Measurements from ENCODE around the gene NCOA6. TPM values are rescaled to one million over a fixed set of nuclear protein-coding genes. Genes with fewer than 3 reads are reported as not detected.

NCOA6 gene
- polyA plus RNA-seq, 1 donor from 2014 or later, result 13.0 TPM

DNA sequence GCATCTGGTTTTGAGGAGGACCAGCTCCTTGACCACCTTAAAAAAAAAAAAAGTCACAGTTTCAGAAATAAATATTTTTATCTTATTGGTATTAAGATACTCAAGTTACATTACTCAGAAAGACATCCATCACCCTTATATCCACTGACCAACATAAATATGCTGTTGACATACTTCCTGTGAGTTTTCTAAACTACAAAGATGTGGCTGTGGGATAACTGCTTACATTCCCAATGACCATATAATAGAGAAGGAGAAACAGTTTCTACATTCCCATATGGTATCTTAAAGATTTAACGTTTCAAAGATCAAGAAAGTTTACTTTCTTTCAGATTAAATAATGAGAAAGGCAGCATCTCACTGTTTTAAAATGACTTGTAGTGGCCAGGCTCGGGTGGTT, 75.0 kb downstream of the NCOA6 start:
- no peaks in the 10 kb centered on the region for H4K20me1 ChIP-seq (ENCODE audit: insufficient read depth)
- H3K9ac ChIP-seq (ENCODE audit: low read length), result no peak overlapping the region
- H3K36me3 ChIP-seq (ENCODE audit: insufficient read depth, low read length), result peaks cover 7% of the 10 kb centered on the region
- no peak for TF ChIP-seq EZH2 (IDR thresholded peaks at IDR 0.05; ENCODE audit: borderline replicate concordance, insufficient read depth, low read length, poor library complexity, severe bottlenecking)
- no peak for TF ChIP-seq TAF1 (IDR thresholded peaks at IDR 0.05; ENCODE audit: low read depth)
- TF ChIP-seq, protein P1, sequence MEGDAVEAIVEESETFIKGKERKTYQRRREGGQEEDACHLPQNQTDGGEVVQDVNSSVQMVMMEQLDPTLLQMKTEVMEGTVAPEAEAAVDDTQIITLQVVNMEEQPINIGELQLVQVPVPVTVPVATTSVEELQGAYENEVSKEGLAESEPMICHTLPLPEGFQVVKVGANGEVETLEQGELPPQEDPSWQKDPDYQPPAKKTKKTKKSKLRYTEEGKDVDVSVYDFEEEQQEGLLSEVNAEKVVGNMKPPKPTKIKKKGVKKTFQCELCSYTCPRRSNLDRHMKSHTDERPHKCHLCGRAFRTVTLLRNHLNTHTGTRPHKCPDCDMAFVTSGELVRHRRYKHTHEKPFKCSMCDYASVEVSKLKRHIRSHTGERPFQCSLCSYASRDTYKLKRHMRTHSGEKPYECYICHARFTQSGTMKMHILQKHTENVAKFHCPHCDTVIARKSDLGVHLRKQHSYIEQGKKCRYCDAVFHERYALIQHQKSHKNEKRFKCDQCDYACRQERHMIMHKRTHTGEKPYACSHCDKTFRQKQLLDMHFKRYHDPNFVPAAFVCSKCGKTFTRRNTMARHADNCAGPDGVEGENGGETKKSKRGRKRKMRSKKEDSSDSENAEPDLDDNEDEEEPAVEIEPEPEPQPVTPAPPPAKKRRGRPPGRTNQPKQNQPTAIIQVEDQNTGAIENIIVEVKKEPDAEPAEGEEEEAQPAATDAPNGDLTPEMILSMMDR (IDR thresholded peaks at IDR 0.05; ENCODE audit: poor library complexity, severe bottlenecking), result no peak
- no peak for TF ChIP-seq EP300 (conservative IDR thresholded peaks at IDR 0.05; ENCODE audit: poor library complexity, severe bottlenecking)
- no peak for TF ChIP-seq SMC3 (conservative IDR thresholded peaks at IDR 0.05; ENCODE audit: poor library complexity)
- TF ChIP-seq REST (IDR thresholded peaks at IDR 0.05; ENCODE audit: borderline replicate concordance), result no peak
- no peak for TF ChIP-seq RAD21 (conservative IDR thresholded peaks at IDR 0.05)
- no peak for TF ChIP-seq POLR2AphosphoS5 (IDR thresholded peaks at IDR 0.05)
- TF ChIP-seq MXI1 (conservative IDR thresholded peaks at IDR 0.05; ENCODE audit: poor library complexity, severe bottlenecking), result no peak
- no peaks in the 10 kb centered on the region for H3K79me2 ChIP-seq (replicated peaks; ENCODE audit: insufficient read depth, low read length)
- no peak overlapping the region for H3K4me3 ChIP-seq (ENCODE audit: low read length)
- no peak overlapping the region for H3K4me2 ChIP-seq (ENCODE audit: low read length)
- no peaks in the 10 kb centered on the region for H3K27me3 ChIP-seq (ENCODE audit: insufficient read depth, low read depth, low read length)
- H3F3A ChIP-seq (ENCODE audit: insufficient read depth, low read length, poor library complexity, severe bottlenecking), result no peaks in the 10 kb centered on the region
- H3K9me2 ChIP-seq (ENCODE audit: insufficient read depth, low read length), result no peaks in the 10 kb centered on the region
- no peak overlapping the region for H2AFZ ChIP-seq (ENCODE audit: low read depth, low read length)
- H3K27ac ChIP-seq (ENCODE audit: low read length), result no peak overlapping the region
- no peaks in the 10 kb centered on the region for H3K9me3 ChIP-seq (ENCODE audit: low read length)

DNA sequence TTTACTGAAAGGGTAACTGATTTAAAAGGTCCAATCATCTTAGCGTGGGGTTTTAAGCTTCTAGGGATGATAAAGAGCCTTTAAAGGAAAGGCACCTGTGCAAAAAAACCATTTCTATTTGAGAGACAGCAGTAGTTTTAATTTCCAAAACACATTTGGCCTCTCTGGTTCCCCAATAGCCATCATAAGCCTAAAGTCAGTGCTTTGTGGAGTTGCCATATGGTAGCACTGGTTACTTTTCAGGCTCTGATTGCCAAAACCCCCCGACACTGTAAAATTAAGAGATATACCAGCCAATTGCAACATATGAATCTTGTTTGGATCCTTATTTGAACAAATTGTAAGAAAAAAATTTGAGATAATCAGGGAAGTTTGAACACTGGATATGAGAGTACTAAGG, 76.7 kb downstream of the NCOA6 start:
- Histone ChIP-seq H3K9me2 (ENCODE audit: insufficient read depth, low read length) (no peaks in the 10 kb centered on the region), H3K4me2 (ENCODE audit: low read length) (no peak overlapping the region), H2AFZ (ENCODE audit: low read depth, low read length) (no peak overlapping the region), H3K4me3 (ENCODE audit: low read length) (no peak overlapping the region), H3K9me3 (ENCODE audit: low read length) (no peaks in the 10 kb centered on the region), H3K27me3 (ENCODE audit: insufficient read depth, low read depth, low read length) (no peaks in the 10 kb centered on the region), H3K9ac (ENCODE audit: low read length) (no peak overlapping the region), H4K20me1 (ENCODE audit: insufficient read depth) (no peaks in the 10 kb centered on the region), H3K27ac (ENCODE audit: low read length) (no peak overlapping the region), H3F3A (ENCODE audit: insufficient read depth, low read length, poor library complexity, severe bottlenecking) (no peaks in the 10 kb centered on the region), H3K79me2 (replicated peaks; ENCODE audit: insufficient read depth, low read length) (no peaks in the 10 kb centered on the region), H3K36me3 (ENCODE audit: insufficient read depth, low read length) (peaks cover 11% of the 10 kb centered on the region)
- no peak for TF ChIP-seq EP300 (conservative IDR thresholded peaks at IDR 0.05; ENCODE audit: poor library complexity, severe bottlenecking)
- TF ChIP-seq SMC3 (conservative IDR thresholded peaks at IDR 0.05; ENCODE audit: poor library complexity), result no peak
- TF ChIP-seq TAF1 (IDR thresholded peaks at IDR 0.05; ENCODE audit: low read depth), result no peak

DNA sequence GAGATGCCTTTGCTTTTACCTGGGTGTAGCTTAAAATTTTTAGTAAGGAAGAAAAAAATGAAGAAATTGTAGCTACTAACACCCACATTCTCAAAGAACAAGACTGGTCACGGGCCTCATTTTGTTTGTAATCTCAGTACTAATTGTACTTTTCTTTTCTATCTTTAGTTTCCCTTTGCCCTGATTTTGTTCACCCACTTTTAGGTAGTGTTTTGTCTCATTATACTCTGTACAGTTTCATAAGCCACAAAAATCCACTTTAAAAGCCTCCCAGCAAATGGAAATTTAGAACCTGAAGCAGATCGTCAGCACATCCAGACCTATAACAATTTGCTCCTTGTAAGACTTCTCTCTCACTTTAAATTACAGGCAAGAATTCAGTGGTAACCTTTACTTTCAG, 78.0 kb downstream of the NCOA6 start:
- H3K36me3 ChIP-seq (ENCODE audit: insufficient read depth, low read length), result peaks cover 11% of the 10 kb centered on the region

More for the DNA sequence above, 78.0 kb downstream of the NCOA6 start:
- Histone ChIP-seq H4K20me1 (ENCODE audit: insufficient read depth) (no peaks in the 10 kb centered on the region), H3K9ac (ENCODE audit: low read length) (no peak overlapping the region), H3K4me3 (ENCODE audit: low read length) (no peak overlapping the region), H3F3A (ENCODE audit: insufficient read depth, low read length, poor library complexity, severe bottlenecking) (no peaks in the 10 kb centered on the region), H3K9me2 (ENCODE audit: insufficient read depth, low read length) (no peaks in the 10 kb centered on the region), H3K9me3 (ENCODE audit: low read length) (no peaks in the 10 kb centered on the region), H3K27me3 (ENCODE audit: insufficient read depth, low read depth, low read length) (no peaks in the 10 kb centered on the region), H3K27ac (ENCODE audit: low read length) (no peak overlapping the region), H2AFZ (ENCODE audit: low read depth, low read length) (no peak overlapping the region), H3K79me2 (replicated peaks; ENCODE audit: insufficient read depth, low read length) (no peaks in the 10 kb centered on the region), H3K4me2 (ENCODE audit: low read length) (no peak overlapping the region)
- TF ChIP-seq TAF1 (IDR thresholded peaks at IDR 0.05; ENCODE audit: low read depth), result no peak
- no peak for TF ChIP-seq EZH2 (IDR thresholded peaks at IDR 0.05; ENCODE audit: borderline replicate concordance, insufficient read depth, low read length, poor library complexity, severe bottlenecking)
- TF ChIP-seq MXI1 (conservative IDR thresholded peaks at IDR 0.05; ENCODE audit: poor library complexity, severe bottlenecking), result no peak
- TF ChIP-seq, protein P1 (IDR thresholded peaks at IDR 0.05; ENCODE audit: poor library complexity, severe bottlenecking), result no peak
- no peak for TF ChIP-seq SMC3 (conservative IDR thresholded peaks at IDR 0.05; ENCODE audit: poor library complexity)
- no peak for TF ChIP-seq POLR2AphosphoS5 (IDR thresholded peaks at IDR 0.05)
- TF ChIP-seq REST (IDR thresholded peaks at IDR 0.05; ENCODE audit: borderline replicate concordance), result no peak
- TF ChIP-seq EP300 (conservative IDR thresholded peaks at IDR 0.05; ENCODE audit: poor library complexity, severe bottlenecking), result no peak
